Tibial nerve (tissue), 4 donors: ENCODE results near the gene PGPEP1.

Source experiments
- CTCF ChIP-seq, 5 experiments: fragments of 200-600 bp in 3 of 5; fragments of 450-650 bp in 2 of 5; sonication (generic) in 3 of 5; IDR thresholded peaks; one replicate each; pipeline ENCODE4 v1.5.1; 2016 to 2019; ENCODE audit warnings: antibody characterized with exemption in 5 of 5, mild to moderate bottlenecking in 3 of 5, moderate library complexity in 2 of 5
- EP300 ChIP-seq, 2 donors: sonication (generic); formaldehyde crosslinking; IDR thresholded peaks; one replicate each; pipeline ENCODE4 v1.6.1; 2017; ENCODE audit warnings: antibody characterized with exemption in 2 of 2, mild to moderate bottlenecking in 1 of 2

DNA sequence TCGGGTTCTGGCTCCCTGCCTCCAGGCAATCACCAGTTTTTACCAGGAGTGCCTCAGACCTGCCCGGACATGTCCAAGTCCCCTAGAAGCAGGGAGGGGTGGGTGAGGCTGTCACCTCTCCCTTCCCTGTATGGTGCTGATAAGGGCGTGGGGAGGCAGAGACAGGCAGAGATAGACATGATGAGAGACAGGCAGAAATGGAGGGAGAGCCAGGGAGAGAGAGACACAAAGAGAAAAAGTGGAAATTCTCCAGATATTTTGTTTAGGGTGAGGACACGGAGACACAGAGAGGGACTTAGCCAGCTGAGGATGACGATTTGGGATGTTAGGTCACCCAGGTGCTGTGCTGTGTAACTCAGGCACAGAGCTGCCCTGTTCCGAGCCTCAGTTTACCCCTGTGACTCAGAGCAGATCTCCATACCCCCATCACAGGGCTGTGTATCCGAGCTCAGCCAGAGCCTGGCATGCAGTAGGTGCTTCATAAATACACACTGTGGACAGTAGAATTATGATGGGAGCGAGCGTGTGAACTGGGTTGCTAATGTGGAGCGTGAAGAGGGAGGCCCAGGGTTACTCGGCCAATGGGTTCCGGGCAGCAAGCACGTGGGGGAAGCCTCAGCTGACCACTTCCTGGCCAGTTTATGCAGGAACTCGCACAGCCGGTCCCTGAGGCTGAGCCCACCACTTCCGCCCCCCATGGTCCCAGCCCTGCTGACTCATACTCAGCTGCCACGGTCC is 33.7 kb downstream of the PGPEP1 start:
- no peak for TF ChIP-seq CTCF (IDR thresholded peaks at IDR 0.05)
- peak; percentile 80 to 90 for TF ChIP-seq EP300 (IDR thresholded peaks at IDR 0.05)
